ENCODE results near the gene AGBL4.

AGBL4 gene

DNA sequence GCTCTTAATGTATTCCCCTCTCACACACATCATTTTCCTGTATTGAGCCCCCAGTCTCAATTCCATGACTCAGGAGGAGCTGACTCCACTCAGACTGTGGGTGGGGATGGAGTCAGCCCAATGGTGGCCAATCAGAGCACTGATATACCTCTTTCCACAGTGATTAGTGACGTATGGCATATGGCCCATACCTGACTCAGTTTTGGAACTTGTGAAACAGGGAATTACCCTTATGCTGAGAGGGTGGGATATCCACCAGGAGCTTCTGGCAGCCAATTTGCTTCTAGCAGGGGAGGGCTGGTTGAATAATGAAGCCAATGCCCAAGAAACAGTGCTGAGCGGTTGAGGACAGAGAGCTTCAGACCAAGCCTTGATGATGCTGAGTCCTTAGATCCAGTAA is 1465.4 kb downstream of the AGBL4 start:
- Histone ChIP-seq H3K9me3 (no peaks in the 10 kb centered on the region), H3K36me3 (no peaks in the 10 kb centered on the region), H3K27me3 (peaks cover 17% of the 10 kb centered on the region), H3K4me3 (ENCODE audit: low read depth in 1 of 2, low read length in 1 of 2) (no peak overlapping the region), H3K4me1 (ENCODE audit: control insufficient read depth in 1 of 2, insufficient read depth in 1 of 2, low read depth in 1 of 2, low read length in 1 of 2) (no peaks in the 10 kb centered on the region), H3K27ac (no peak overlapping the region)
- TF ChIP-seq, protein P1, sequence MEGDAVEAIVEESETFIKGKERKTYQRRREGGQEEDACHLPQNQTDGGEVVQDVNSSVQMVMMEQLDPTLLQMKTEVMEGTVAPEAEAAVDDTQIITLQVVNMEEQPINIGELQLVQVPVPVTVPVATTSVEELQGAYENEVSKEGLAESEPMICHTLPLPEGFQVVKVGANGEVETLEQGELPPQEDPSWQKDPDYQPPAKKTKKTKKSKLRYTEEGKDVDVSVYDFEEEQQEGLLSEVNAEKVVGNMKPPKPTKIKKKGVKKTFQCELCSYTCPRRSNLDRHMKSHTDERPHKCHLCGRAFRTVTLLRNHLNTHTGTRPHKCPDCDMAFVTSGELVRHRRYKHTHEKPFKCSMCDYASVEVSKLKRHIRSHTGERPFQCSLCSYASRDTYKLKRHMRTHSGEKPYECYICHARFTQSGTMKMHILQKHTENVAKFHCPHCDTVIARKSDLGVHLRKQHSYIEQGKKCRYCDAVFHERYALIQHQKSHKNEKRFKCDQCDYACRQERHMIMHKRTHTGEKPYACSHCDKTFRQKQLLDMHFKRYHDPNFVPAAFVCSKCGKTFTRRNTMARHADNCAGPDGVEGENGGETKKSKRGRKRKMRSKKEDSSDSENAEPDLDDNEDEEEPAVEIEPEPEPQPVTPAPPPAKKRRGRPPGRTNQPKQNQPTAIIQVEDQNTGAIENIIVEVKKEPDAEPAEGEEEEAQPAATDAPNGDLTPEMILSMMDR (IDR thresholded peaks at IDR 0.05) = no peak

DNA sequence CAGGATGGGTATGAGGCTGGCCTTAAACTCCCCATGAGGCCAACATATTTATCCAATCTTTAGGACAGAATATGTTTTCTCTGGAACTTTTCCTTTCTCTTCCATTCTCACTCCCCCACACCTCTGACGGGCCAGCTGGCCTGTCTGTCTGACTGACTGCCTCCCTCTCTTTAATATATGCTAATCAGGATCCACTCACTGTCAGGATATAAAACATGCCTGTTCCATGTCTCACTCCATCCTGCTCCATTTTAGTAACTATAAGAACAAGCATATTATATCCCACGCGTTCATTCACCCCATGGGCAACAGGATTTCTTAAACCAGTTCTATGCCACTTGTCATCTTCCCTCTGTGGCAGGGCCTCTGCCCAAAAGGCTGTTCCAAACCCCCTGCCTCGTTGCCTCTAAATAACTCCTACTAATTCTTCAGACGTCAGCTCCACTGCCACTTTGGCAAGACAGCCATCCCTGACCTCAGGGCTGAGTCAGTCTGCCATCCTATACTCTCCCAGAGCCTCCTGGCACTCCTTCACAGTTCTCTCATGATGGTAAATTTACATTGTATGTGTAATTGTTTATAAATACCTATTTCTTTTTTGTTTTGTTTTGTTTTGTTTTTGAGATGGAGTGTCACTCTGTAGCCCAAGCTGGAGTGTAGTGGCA is 1467.4 kb downstream of the AGBL4 start:
- no peaks in the 10 kb centered on the region for H3K36me3 ChIP-seq
- no peak overlapping the region for H3K4me3 ChIP-seq (ENCODE audit: low read depth in 1 of 2, low read length in 1 of 2)
- H3K27ac ChIP-seq = no peak overlapping the region
- H3K27me3 ChIP-seq = peaks cover 17% of the 10 kb centered on the region
- H3K4me1 ChIP-seq (ENCODE audit: control insufficient read depth in 1 of 2, insufficient read depth in 1 of 2, low read depth in 1 of 2, low read length in 1 of 2) = no peaks in the 10 kb centered on the region
- TF ChIP-seq, protein P1 (IDR thresholded peaks at IDR 0.05) = no peak
- H3K9me3 ChIP-seq = no peaks in the 10 kb centered on the region

DNA sequence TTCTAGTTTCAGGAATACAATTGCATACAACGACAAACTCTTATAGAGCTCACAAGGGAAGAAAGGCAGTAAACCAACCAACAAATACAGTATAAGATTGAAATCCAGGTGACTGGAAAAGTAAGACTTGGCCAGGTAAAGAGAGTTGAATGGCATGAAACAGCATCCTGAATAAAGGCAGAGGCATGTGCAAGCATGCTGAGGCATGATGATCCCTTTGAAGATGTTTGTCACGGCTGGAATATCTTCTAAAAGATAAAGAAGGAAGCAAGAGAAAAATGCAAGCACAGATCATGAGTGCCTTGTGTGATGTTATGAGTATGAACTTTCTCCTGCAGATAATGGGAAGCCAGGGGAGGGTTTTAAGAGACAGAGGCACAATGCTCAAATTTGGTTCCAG is 1468.5 kb downstream of the AGBL4 start:
- H3K36me3 ChIP-seq = no peaks in the 10 kb centered on the region
- H3K4me1 ChIP-seq (ENCODE audit: control insufficient read depth in 1 of 2, insufficient read depth in 1 of 2, low read depth in 1 of 2, low read length in 1 of 2) = no peaks in the 10 kb centered on the region
- H3K27me3 ChIP-seq = peaks cover 17% of the 10 kb centered on the region
- H3K9me3 ChIP-seq = no peaks in the 10 kb centered on the region
- H3K27ac ChIP-seq = no peak overlapping the region
- no peak overlapping the region for H3K4me3 ChIP-seq (ENCODE audit: low read depth in 1 of 2, low read length in 1 of 2)
- TF ChIP-seq, protein P1 (IDR thresholded peaks at IDR 0.05) = no peak

DNA sequence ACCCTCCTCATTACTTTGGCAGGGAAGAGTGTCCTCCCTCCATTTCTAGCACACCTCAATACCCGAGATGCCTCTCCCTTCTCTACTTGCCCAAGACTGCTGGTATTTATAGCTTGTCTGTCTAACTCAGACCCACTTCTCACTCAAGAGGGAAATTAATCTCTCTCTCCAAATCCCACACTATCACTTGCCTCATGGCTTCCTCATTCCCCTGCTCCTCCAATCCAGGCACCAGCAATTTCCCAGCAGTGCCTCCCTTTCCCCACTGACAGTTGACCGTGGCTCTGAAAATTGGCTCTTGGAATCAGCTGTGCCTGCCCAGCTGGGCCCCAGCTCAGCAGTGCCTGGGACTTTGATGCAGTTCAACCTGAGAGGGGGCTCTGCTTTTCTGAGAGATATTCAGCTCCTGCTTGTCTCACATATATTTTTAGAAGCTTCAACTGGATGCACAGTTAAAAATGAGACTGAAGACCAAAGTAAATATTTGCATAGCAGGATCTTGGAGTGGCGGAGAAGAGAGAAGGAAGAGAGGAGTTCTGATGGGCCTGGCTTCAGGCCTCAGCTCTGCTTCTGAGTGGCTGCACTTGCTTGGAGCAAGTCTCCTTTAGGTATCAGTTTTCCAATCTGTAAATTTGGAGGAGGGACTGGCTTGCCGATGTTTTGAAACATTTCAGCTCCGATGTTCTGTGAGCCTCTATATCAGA is 1470.7 kb downstream of the AGBL4 start:
- Histone ChIP-seq H3K4me3 (ENCODE audit: low read depth in 1 of 2, low read length in 1 of 2) (no peak overlapping the region), H3K9me3 (no peaks in the 10 kb centered on the region), H3K36me3 (no peaks in the 10 kb centered on the region), H3K4me1 (ENCODE audit: control insufficient read depth in 1 of 2, insufficient read depth in 1 of 2, low read depth in 1 of 2, low read length in 1 of 2) (no peaks in the 10 kb centered on the region), H3K27ac (no peak overlapping the region), H3K27me3 (no peaks in the 10 kb centered on the region)
- TF ChIP-seq, protein P1 (IDR thresholded peaks at IDR 0.05) = no peak

DNA sequence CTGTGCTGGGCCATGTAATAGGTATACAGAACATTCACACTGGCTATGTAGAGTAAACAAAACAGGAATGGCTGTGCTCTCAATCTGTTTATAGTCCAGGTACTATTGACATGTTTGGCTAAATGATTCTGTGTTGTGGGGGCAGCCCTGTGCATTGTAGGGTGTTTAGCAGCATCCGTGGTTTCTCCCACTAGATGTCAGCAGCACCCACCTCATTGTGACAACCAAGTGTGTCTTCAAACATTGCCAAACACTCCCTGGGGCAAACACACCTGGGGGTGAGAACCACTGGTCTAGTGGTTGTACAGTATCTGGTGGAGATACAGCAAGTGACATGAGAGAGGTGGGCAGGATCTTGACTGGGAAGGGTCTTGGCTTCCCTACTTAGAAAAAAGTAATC is 1471.3 kb downstream of the AGBL4 start:
- Histone ChIP-seq H3K27me3 (no peaks in the 10 kb centered on the region), H3K9me3 (no peaks in the 10 kb centered on the region), H3K36me3 (no peaks in the 10 kb centered on the region), H3K4me3 (ENCODE audit: low read depth in 1 of 2, low read length in 1 of 2) (no peak overlapping the region), H3K27ac (no peak overlapping the region), H3K4me1 (ENCODE audit: control insufficient read depth in 1 of 2, insufficient read depth in 1 of 2, low read depth in 1 of 2, low read length in 1 of 2) (no peaks in the 10 kb centered on the region)
- TF ChIP-seq, protein P1 (IDR thresholded peaks at IDR 0.05) = no peak

Measured in neutrophil (primary cell).